Adrenal gland (tissue), 12 donors: ENCODE measurements around the gene TRPV2. TPM values are rescaled to one million over a fixed set of nuclear protein-coding genes. Genes with fewer than 3 reads are reported as not detected.

Source experiments
- DNase-seq, 7 donors: peaks; one replicate each; pipeline ENCODE4 v3.0.0-alpha.2; 2019 to 2020
- H3K27ac ChIP-seq, 5 donors: fragments of 200-600 bp; sonication (generic) in 4 of 5; 1 replicate in 3 of 5; 2 replicates in 2 of 5; pipeline versions ENCODE4 v1.5.1 to v1.8.0; 2016 to 2020; ENCODE audit warnings: mild to moderate bottlenecking in 1 of 5
- H3K27me3 ChIP-seq: fragments of 200-600 bp; 2 replicates; pipeline ENCODE4 v1.8.0; 2021
- H3K36me3 ChIP-seq, 2 donors: fragments of 200-600 bp; replicated peaks in 1 of 2; 1 replicate in 1 of 2; 2 replicates in 1 of 2; pipeline versions ENCODE4 v1.5.1 to v1.8.0; 2018 to 2022
- H3K4me1 ChIP-seq, 2 donors: fragments of 200-600 bp; replicated peaks in 1 of 2; 1 replicate in 1 of 2; 2 replicates in 1 of 2; pipeline versions ENCODE4 v1.5.1 to v1.8.0; 2018 to 2021
- H3K4me3 ChIP-seq, 4 donors: fragments of 200-600 bp; sonication (generic) in 3 of 4; one replicate each; pipeline ENCODE4 v1.5.1; 2016 to 2018
- H3K9me3 ChIP-seq, 3 donors: fragments of 200-600 bp; sonication (generic) in 1 of 3; replicated peaks in 1 of 3; 1 replicate in 2 of 3; 2 replicates in 1 of 3; pipeline versions ENCODE4 v1.5.1 to v1.8.0; 2016 to 2021
- CTCF ChIP-seq, 6 experiments: fragments of 450-650 bp in 4 of 6; fragments of 200-600 bp in 2 of 6; sonication (generic) in 1 of 6; IDR thresholded peaks; 1 replicate in 5 of 6; 2 replicates in 1 of 6; pipeline versions ENCODE4 v1.5.1 to v1.8.0; 2016 to 2021; ENCODE audit warnings: antibody characterized with exemption in 6 of 6, mild to moderate bottlenecking in 2 of 6, moderate library complexity in 1 of 6
- POLR2A ChIP-seq, 2 donors: fragments of 450-650 bp; IDR thresholded peaks; one replicate each; pipeline ENCODE4 v1.6.1; 2017; ENCODE audit warnings: antibody characterized with exemption in 2 of 2, mild to moderate bottlenecking in 2 of 2, moderate library complexity in 1 of 2
- WGBS, 4 donors: extraction: QIAGEN DNeasy Blood & Tissue Kit in 2 of 4; methylation state at CpG; one replicate each; pipeline versions ENCODE4 v1.1.5 to v1.1.7; 2013 to 2017; 5-methylcytosine and 5-hydroxymethylcytosine counted together
- intact Hi-C, 2 donors: fragments of 100-400 bp; cut with DNase I; formaldehyde crosslinking; loops; one replicate each; pipeline versions ENCODE4 v1.14.1 to v1.15.0; 2022 to 2023
- polyA plus RNA-seq, 3 donors: library from polyadenylated mRNA; stranded (reverse); fragments of 200-250 nt in 2 of 3; fragments of 350-450 nt in 1 of 3; fragmentation: Illumina TruSeq in 1 of 3; extraction: RNeasy Lipid Tissue Mini Kit (QIAGEN cat#74804) in 1 of 3; gene quantifications; one replicate each; pipeline ENCODE4 v1.2.3, GENCODE V29; 2013 to 2014
- total RNA-seq, 9 donors: library from RNA; depleted of rRNA in 4 of 9; stranded (reverse); fragments of >200 nt in 4 of 9; fragments of 120-200 nt in 1 of 9; fragmentation: NEBNext Ultra II Directional in 1 of 9; extraction: Animal tissue kit (Norgen Biotek cat#: 25700) in 1 of 9; gene quantifications; one replicate each; pipeline versions ENCODE4 v1.1.0 to v1.2.4, GENCODE V29; 2013 to 2023
- donor health status: healthy with polysubstance abuse.
- donor health status: Bipolar disorder and iron deficiency.
- donor health status: DM: yes; HTN: yes; CAD: no.
- donor health status: DM: no; HTN: no; CAD: no.
- donor health status: DM: no; HTN: no; CAD: no.
- donor health status: DM: yes; HTN: yes; CAD: no.

The TRPV2 gene
- total and polyA plus RNA-seq, 12 donors, result 23.3 to 110 (median 50.6) TPM

GRCh38 chr17:16430650-16431049, 15.3 kb downstream of the TRPV2 start:
- no peaks in the 10 kb centered on the region for H3K9me3 ChIP-seq
- no peak overlapping the region for H3K27ac ChIP-seq
- no peak overlapping the region for H3K4me3 ChIP-seq
- H3K36me3 ChIP-seq, result peaks cover 0 to 24% of the 10 kb centered on the region in 2 donors
- H3K27me3 ChIP-seq, result no peaks in the 10 kb centered on the region
- no peak for DNase-seq
- intact Hi-C loops, result no loop called here
- TF ChIP-seq CTCF (IDR thresholded peaks at IDR 0.05) (no peak), POLR2A (IDR thresholded peaks at IDR 0.05) (no peak)
- 65 to 76% (median 72%) methylated on average over 6 of the region's 6 CpGs for WGBS, 4 donors
- no peaks in the 10 kb centered on the region for H3K4me1 ChIP-seq

- H3K36me3 ChIP-seq, result peaks cover 0 to 21% of the 10 kb centered on the region in 2 donors
- no peaks in the 10 kb centered on the region for H3K9me3 ChIP-seq
- TF ChIP-seq CTCF (IDR thresholded peaks at IDR 0.05) (no peak), POLR2A (IDR thresholded peaks at IDR 0.05) (no peak)
- 90 to 97% (median 95%) methylated on average over 2 to 15 of the region's 15 CpGs for WGBS, 4 donors
- DNase-seq, result no peak
- no peak overlapping the region for H3K4me3 ChIP-seq
- H3K4me1 ChIP-seq, result no peaks in the 10 kb centered on the region
- H3K27ac ChIP-seq, result no peak overlapping the region
- H3K27me3 ChIP-seq, result no peaks in the 10 kb centered on the region
- intact Hi-C loops, result no loop called here
Measured at GRCh38 chr17:16432017-16432416, 16.6 kb downstream of the TRPV2 start.

- no peak overlapping the region for H3K27ac ChIP-seq
- H3K4me3 ChIP-seq, result no peak overlapping the region
- 66 to 90% (median 78%) methylated on average over 3 to 5 of the region's 5 CpGs for WGBS, 4 donors
- peaks cover 0 to 8% of the 10 kb centered on the region in 2 donors for H3K36me3 ChIP-seq
- no peaks in the 10 kb centered on the region for H3K27me3 ChIP-seq
- no peak for TF ChIP-seq CTCF (IDR thresholded peaks at IDR 0.05)
- no peak for TF ChIP-seq POLR2A (IDR thresholded peaks at IDR 0.05)
- intact Hi-C loops, result no loop called here
- H3K9me3 ChIP-seq, result no peaks in the 10 kb centered on the region
- H3K4me1 ChIP-seq, result peaks cover 0 to 6% of the 10 kb centered on the region in 2 donors
- no peak for DNase-seq
Measured at GRCh38 chr17:16433514-16433913, 18.1 kb downstream of the TRPV2 start.

GRCh38 chr17:16434662-16435061, 19.3 kb downstream of the TRPV2 start:
- Histone ChIP-seq H3K9me3 (no peaks in the 10 kb centered on the region), H3K27me3 (no peaks in the 10 kb centered on the region), H3K4me1 (peaks cover under 1 to 6% of the 10 kb centered on the region in 2 donors), H3K4me3 (no peak overlapping the region), H3K36me3 (no peaks in the 10 kb centered on the region), H3K27ac (no peak overlapping the region)
- WGBS, 4 donors, result 52 to 77% (median 58%) methylated on average over 8 of the region's 8 CpGs
- intact Hi-C loops, result no loop called here
- TF ChIP-seq POLR2A (IDR thresholded peaks at IDR 0.05) (no peak), CTCF (IDR thresholded peaks at IDR 0.05) (no peak)
- no peak for DNase-seq
